Breast epithelium (tissue), 4 donors: ENCODE data around the gene ADM2. TPM values are rescaled to one million over a fixed set of nuclear protein-coding genes. Genes with fewer than 3 reads are reported as not detected.

Source experiments
- DNase-seq, 2 donors: peaks; one replicate each; pipeline ENCODE4 v3.0.0-alpha.2; 2019; ENCODE audit warnings: low spot score in 2 of 2
- H3K27ac ChIP-seq, 2 donors: fragments of 200-600 bp; sonication (generic) in 1 of 2; one replicate each; pipeline ENCODE4 v1.5.1; 2016 to 2019; ENCODE audit warnings: mild to moderate bottlenecking in 1 of 2
- H3K27me3 ChIP-seq, 2 donors: fragments of 200-600 bp; sonication (generic) in 1 of 2; one replicate each; pipeline versions ENCODE4 v1.5.1 to v1.6.0; 2017 to 2019; ENCODE audit warnings: control low read depth in 1 of 2, mild to moderate bottlenecking in 1 of 2
- H3K36me3 ChIP-seq: fragments of 200-600 bp; one replicate; pipeline ENCODE4 v1.5.1; 2019
- H3K4me1 ChIP-seq, 2 donors: fragments of 200-600 bp; sonication (generic); one replicate each; pipeline ENCODE4 v1.5.1; 2016 to 2019; ENCODE audit warnings: control low read depth in 1 of 2
- H3K4me3 ChIP-seq, 3 donors: fragments of 200-600 bp; sonication (generic); 1 replicate in 2 of 3; 2 replicates in 1 of 3; pipeline ENCODE4 v1.5.1; 2016 to 2019; ENCODE audit warnings: mild to moderate bottlenecking in 3 of 3, moderate library complexity in 2 of 3
- H3K9me3 ChIP-seq, 2 donors: fragments of 200-600 bp; sonication (generic) in 1 of 2; one replicate each; pipeline ENCODE4 v1.5.1; 2016 to 2019; ENCODE audit warnings: control low read depth in 1 of 2
- CTCF ChIP-seq, 3 donors: fragments of 450-650 bp; IDR thresholded peaks; one replicate each; pipeline ENCODE4 v1.5.1; 2016 to 2017; ENCODE audit warnings: antibody characterized with exemption in 3 of 3, mild to moderate bottlenecking in 3 of 3, moderate library complexity in 3 of 3
- POLR2A ChIP-seq: fragments of 450-650 bp; IDR thresholded peaks from one replicate; pipeline ENCODE4 v1.6.1; 2016; ENCODE audit warnings: antibody characterized with exemption, mild to moderate bottlenecking, moderate library complexity
- POLR2AphosphoS5 ChIP-seq, 3 donors: sonication (generic); formaldehyde crosslinking; IDR thresholded peaks; one replicate each; pipeline ENCODE4 v1.6.1; 2017; ENCODE audit warnings: antibody characterized with exemption in 3 of 3
- intact Hi-C: fragments of 100-400 bp; cut with DNase I; formaldehyde crosslinking; loops from one replicate; pipeline ENCODE4 v1.15.1; 2023; ENCODE audit warnings: low total_unique reads
- total RNA-seq, 3 donors: library from RNA; depleted of rRNA; stranded (reverse); fragments of >200 nt; gene quantifications; one replicate each; pipeline ENCODE4 v1.1.0, GENCODE V29; 2016

Gene ADM2
- total RNA-seq, 3 donors from 2014 or later: 0.59 to 0.98 TPM; not detected in 1

- Histone ChIP-seq H3K4me3 (no peak overlapping the region), H3K36me3 (peaks cover 14% of the 10 kb centered on the region), H3K27ac (no peak overlapping the region)
Measured at GRCh38 chr22:50455201-50455600, 26.1 kb upstream of the ADM2 start.

GRCh38 chr22:50456026-50456425 lies 25.3 kb upstream of the ADM2 start:
- Histone ChIP-seq H3K4me3 (no peak overlapping the region), H3K36me3 (peaks cover 15% of the 10 kb centered on the region), H3K9me3 (no peaks in the 10 kb centered on the region), H3K4me1 (no peaks in the 10 kb centered on the region), H3K27ac (no peak overlapping the region), H3K27me3 (no peaks in the 10 kb centered on the region)
- no peak for DNase-seq
- TF ChIP-seq POLR2AphosphoS5 (IDR thresholded peaks at IDR 0.05) (no peak), POLR2A (no peak), CTCF (IDR thresholded peaks at IDR 0.05) (no peak)
- intact Hi-C loops: no loop called here

More at GRCh38 chr22:50455201-50455600, 26.1 kb upstream of the ADM2 start:
- TF ChIP-seq POLR2A (no peak), POLR2AphosphoS5 (IDR thresholded peaks at IDR 0.05) (no peak), CTCF (IDR thresholded peaks at IDR 0.05) (no peak)
- no peaks in the 10 kb centered on the region for H3K27me3 ChIP-seq
- no peaks in the 10 kb centered on the region for H3K9me3 ChIP-seq
- no peak for DNase-seq
- intact Hi-C loops: no loop called here
- no peaks in the 10 kb centered on the region for H3K4me1 ChIP-seq

- Histone ChIP-seq H3K4me3 (no peak overlapping the region), H3K27ac (no peak overlapping the region), H3K27me3 (no peaks in the 10 kb centered on the region), H3K4me1 (no peaks in the 10 kb centered on the region), H3K9me3 (no peaks in the 10 kb centered on the region), H3K36me3 (peaks cover 20% of the 10 kb centered on the region)
- TF ChIP-seq CTCF (IDR thresholded peaks at IDR 0.05) (no peak), POLR2A (no peak), POLR2AphosphoS5 (IDR thresholded peaks at IDR 0.05) (no peak)
- intact Hi-C loops: no loop called here
- DNase-seq: no peak
Measured at GRCh38 chr22:50456466-50457234, 24.7 kb upstream of the ADM2 start.

- Histone ChIP-seq H3K9me3 (no peaks in the 10 kb centered on the region), H3K36me3 (peaks cover 32% of the 10 kb centered on the region), H3K27me3 (no peaks in the 10 kb centered on the region), H3K4me1 (no peaks in the 10 kb centered on the region), H3K27ac (no peak overlapping the region), H3K4me3 (no peak overlapping the region)
- TF ChIP-seq CTCF (IDR thresholded peaks at IDR 0.05): no peak
- TF ChIP-seq POLR2AphosphoS5 (IDR thresholded peaks at IDR 0.05): no peak
- TF ChIP-seq POLR2A: no peak
- intact Hi-C loops: no loop called here
- DNase-seq: no peak
Measured at GRCh38 chr22:50459016-50459415, 22.3 kb upstream of the ADM2 start.

GRCh38 chr22:50459496-50460140 lies 21.7 kb upstream of the ADM2 start:
- H3K27me3 ChIP-seq: no peaks in the 10 kb centered on the region
- no peaks in the 10 kb centered on the region for H3K4me1 ChIP-seq
- DNase-seq: no peak
- H3K36me3 ChIP-seq: peaks cover 38% of the 10 kb centered on the region
- no peaks in the 10 kb centered on the region for H3K9me3 ChIP-seq
- intact Hi-C loops: no loop called here
- H3K27ac ChIP-seq: no peak overlapping the region
- H3K4me3 ChIP-seq: no peak overlapping the region
- no peak for TF ChIP-seq POLR2A
- no peak for TF ChIP-seq POLR2AphosphoS5 (IDR thresholded peaks at IDR 0.05)
- no peak for TF ChIP-seq CTCF (IDR thresholded peaks at IDR 0.05)
